Measurements from ENCODE around the gene CNPY3.
"Not testable (repeated sequence)": the region's sequence is repeated elsewhere in the genome, so short reads cannot be mapped to it uniquely, and the experiment has no call there.

The CNPY3 gene

GRCh38 chr6:42947950-42948349, 18.7 kb downstream of the CNPY3 start:
- H3K4me3 ChIP-seq (ENCODE audit: low read depth, low read length): no peak overlapping the region
- DNase-seq (ENCODE audit: low read depth): no peak
- no peak for TF ChIP-seq CTCF (IDR thresholded peaks at IDR 0.05; ENCODE audit: insufficient read depth, low read depth, low read length, missing control alignments)

GRCh38 chr6:42952389-42952788, 23.1 kb downstream of the CNPY3 start:
- H3K4me3 ChIP-seq (ENCODE audit: low read depth, low read length): no peak overlapping the region
- DNase-seq (ENCODE audit: low read depth): no peak
- TF ChIP-seq CTCF (IDR thresholded peaks at IDR 0.05; ENCODE audit: insufficient read depth, low read depth, low read length, missing control alignments): no peak

- not testable (repeated sequence) for DNase-seq (ENCODE audit: low read depth)
These were observed 25.1 kb downstream of the CNPY3 start for GRCh38 chr6:42954405-42954804.

GRCh38 chr6:42958125-42958524, 28.8 kb downstream of the CNPY3 start:
- no peak overlapping the region for H3K4me3 ChIP-seq (ENCODE audit: low read depth, low read length)
- TF ChIP-seq CTCF (IDR thresholded peaks at IDR 0.05; ENCODE audit: insufficient read depth, low read depth, low read length, missing control alignments): no peak
- DNase-seq (ENCODE audit: low read depth): no peak

More at GRCh38 chr6:42954405-42954804, 25.1 kb downstream of the CNPY3 start:
- not testable (repeated sequence) for H3K4me3 ChIP-seq (ENCODE audit: low read depth, low read length)

GRCh38 chr6:42959917-42960242, 30.6 kb downstream of the CNPY3 start:
- H3K4me3 ChIP-seq (ENCODE audit: low read depth, low read length): no peak overlapping the region
- no peak for TF ChIP-seq CTCF (IDR thresholded peaks at IDR 0.05; ENCODE audit: insufficient read depth, low read depth, low read length, missing control alignments)
- no peak for DNase-seq (ENCODE audit: low read depth)

- no peak within 1 kb of the TSS for H3K4me3 ChIP-seq (ENCODE audit: low read depth, low read length)
- TF ChIP-seq CTCF (IDR thresholded peaks at IDR 0.05; ENCODE audit: insufficient read depth, low read depth, low read length, missing control alignments): no peak
- no peak for DNase-seq (ENCODE audit: low read depth)
These were observed 31.2 kb downstream of the CNPY3 start, which contains the start of gene GNMT for GRCh38 chr6:42960243-42961019. Gene GNMT, plus strand, starts transcription at chr6:42960754. Its CDS starts 14 bp downstream, at chr6:42960768.

- DNase-seq (ENCODE audit: low read depth): no peak
- no peak for TF ChIP-seq CTCF (IDR thresholded peaks at IDR 0.05; ENCODE audit: insufficient read depth, low read depth, low read length, missing control alignments)
- no peak overlapping the region for H3K4me3 ChIP-seq (ENCODE audit: low read depth, low read length)
These were observed 31.8 kb downstream of the CNPY3 start for GRCh38 chr6:42961020-42961470.
